ENCODE measurements around the gene GPN1.
A peak's percentile ranks its signal among the peaks of the same experiment; 100 is the strongest.
"Not testable (repeated sequence)": the region's sequence is repeated elsewhere in the genome, so short reads cannot be mapped to it uniquely, and the experiment has no call there.

The GPN1 gene

DNA sequence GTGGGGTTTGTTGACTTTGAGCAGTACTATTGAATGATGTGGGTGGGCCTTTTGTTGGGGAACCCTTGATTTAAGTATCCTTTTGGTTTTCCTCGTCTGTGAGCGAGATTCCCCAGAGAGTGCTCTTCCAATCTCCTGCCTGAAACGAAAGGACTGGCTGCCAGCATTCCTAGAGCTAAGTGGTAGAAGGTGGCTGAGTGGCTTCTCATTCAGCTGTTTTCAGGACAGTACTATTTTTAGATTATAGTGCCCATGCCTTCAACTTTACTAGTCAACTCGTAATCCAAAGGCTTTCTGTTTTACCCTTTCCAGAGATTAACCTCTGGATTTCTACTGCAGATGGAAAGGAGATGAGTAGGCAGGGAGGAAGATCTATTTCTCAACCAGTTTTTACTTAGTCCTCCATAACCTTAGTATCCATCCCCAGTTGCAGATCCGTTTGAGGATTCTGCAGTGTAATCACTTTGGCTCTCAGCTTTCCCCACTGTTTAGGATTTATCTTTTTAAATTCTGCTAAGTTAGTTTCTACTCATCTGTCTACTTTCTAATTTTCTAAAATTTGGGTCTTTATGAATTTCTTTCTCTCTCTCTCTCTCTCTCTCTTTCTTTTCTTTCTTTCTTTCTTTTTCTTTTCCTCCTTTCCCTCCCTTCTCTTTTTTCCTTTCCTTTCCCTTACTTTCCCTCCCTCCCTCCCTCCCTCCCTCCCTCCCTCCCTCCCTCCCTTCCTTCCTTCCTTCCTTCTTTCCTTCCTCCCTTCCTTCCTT is 44.1 kb downstream of the GPN1 start:
- DNase-seq = no peak

DNA sequence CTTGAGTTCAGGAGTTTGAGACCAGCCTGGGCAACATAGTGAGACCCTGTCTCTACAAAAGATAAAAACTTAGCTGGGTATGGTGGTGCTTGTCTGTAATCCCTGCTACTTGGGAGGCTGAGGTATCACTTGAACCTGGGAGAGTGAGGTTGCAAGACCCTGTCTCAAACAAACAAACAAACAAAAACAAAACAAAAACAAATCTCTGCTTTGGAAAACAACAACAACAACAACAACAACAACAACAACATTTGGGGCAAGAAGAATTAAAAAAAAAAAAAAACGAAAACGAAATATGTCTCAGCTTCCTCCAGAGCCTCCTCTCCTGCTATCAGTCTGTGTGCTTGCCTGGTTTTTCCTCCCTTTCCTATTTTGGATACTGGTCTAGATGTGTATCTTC is 51.7 kb downstream of the GPN1 start:
- DNase-seq = no peak

DNA sequence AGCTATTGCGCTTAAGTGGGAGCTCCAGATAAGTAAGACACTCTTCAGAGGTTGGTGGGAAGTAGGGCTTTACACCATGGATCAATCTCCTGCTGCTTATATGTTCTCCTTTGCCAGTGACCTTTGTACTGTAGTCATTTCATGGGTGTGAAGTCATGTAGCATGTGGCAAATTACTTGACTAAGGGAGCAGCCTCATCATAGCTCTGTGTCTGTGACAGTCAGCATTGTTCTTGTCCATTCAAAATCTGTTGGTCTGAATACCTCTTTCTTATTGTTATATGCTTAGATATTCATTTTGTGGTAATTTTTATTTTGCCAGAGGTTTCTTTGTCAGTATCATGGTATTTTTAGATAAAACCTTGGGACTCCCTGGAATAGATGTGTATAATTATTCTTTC is 53.0 kb downstream of the GPN1 start:
- DNase-seq = no peak

DNA sequence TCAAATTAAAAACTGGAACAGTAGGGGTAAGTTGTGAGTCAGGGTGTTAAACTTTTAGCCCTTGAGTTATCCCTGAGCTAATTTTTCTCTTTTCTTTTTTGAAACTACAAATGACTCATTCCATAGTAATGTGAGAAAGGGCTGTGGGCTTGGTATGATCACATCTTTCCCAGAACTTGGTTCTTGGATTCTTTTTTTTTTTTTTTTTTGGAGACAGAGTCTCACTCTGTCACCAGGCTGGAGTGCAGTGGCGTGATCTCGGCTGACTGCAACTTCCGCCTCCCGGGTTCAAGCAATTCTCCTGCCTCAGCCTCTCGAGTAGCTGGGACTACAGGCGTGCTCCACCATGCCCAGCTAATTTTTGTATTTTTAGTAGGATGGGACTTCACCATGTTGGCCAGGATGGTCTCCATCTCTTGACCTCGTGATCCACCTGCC is 53.5 kb downstream of the GPN1 start:
- DNase-seq = not testable (repeated sequence)

DNA sequence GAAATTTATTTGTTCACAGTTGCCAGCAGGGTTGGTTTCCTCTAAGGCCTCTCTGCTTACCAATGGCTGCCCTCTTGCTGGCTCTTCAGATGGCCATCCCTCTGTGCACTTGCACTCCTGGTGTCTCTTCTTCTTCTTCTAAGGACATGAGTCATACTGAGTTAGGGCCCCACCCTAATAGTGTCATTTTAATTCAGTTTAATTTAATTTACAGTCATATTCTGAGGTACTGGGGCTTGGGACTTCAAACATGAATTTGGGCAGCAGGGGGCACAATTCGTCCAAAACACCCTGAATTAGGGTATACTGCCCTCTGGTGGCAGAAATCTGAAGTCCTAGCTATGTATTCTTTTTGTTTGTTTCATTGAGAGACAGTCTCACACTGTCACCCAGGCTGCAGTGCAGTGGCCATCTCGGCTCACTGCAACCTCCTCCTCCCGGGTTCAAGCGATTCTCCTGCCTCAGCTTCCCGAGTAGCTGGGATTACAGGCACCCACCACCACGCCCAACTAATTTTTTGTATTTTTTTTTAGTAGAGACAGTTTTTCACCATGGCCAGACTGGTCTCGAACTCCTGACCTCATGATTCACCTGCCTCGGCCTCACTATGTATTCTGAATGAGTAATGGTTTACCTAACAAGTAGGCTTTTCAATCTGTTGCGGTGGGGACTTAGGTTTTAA is 54.7 kb downstream of the GPN1 start:
- peak; percentile 98 for DNase-seq

DNA sequence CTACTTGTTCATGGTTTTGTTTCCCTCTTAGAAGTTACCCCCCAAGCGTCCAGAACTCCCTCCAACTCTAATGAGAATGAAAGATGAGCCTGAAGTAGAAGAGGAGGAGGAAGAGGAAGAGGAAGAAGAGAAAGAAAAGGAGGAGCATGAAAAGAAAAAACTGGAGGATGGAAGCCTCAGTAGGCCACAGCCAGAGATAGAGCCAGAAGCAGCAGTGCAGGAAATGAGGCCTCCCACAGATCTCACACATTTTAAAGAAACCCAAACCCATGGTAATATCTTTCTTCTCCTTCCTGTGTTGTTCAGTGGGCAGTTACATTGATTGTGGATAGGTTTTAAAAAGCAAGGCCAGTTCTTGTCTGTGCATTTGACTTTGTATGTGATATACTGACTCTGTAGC is 56.2 kb downstream of the GPN1 start:
- DNase-seq = not testable (repeated sequence)

DNA sequence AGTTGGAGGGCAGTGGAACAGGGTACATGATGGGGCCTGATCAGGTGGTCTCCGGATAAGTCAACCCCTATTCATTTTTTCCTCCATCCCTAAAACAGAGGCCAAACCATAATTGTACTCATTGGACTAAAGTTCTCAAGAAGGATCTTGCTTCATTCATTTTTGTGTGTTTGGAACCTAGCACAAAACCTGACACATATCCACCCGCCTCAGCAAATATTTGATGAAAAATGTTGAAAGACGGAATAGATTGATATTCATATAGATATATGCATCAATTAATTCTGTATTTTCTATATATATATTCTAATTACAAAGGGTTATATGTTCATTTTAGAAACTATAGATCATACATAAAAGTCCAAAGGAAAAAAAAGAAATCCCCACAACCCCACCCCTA is 56.7 kb downstream of the GPN1 start:
- no peak for DNase-seq

DNA sequence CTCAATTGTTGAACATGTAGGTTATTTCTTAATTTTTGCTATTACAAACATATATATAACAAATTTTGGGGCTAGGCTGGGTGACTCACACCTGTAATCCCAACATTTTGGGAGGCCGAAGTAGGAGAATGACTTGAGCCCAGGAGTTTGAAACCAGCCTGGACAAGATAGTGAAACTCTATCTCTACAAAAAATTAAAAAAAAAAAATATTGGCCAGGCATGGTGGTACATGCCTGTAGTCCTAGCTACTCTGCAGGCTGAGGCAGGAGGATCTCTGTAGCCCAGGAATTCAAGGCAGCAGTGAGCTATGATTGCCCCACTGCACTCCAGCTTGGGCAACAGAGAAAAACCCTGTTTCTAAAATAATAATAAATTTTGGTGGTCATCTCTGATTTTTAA is 58.4 kb downstream of the GPN1 start:
- no peak for DNase-seq

DNA sequence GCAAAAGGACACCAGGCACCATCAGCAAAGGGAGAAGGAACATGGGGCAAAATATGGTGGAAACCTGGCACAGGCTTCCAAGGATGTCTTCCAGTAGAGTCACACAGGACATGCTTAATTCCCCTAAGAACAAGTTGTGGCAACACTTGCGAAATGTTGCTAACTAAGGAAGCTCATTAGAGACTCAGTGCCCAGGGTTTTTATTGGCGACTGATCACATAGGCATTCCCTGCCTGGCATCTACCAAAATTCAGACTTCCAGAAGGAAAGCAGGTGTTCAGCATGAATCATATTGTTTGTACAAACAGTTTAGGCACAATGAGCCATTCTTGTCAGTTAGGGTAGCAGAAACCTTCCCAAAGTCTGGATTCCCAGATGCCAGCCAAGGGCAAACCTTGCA is 60.6 kb downstream of the GPN1 start:
- DNase-seq = no peak

DNA sequence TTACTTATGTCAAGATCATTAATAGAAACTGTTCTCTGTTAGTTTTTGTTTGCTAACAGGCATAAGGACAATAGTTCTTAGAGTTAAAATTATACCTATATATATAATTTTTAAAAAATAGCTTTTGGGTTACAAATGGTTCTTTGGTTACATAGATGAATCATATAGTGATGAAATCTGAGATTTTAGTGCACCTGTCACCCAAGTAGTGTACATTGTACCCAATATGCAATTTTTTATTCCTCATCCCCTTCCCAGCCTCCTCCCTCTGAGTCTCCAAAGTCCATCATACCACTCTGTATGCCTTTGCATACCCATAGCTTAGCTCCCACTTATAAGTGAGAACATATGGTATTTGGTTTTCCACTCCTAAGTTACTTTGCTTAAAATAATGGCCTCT is 61.2 kb downstream of the GPN1 start:
- no peak for DNase-seq

DNA sequence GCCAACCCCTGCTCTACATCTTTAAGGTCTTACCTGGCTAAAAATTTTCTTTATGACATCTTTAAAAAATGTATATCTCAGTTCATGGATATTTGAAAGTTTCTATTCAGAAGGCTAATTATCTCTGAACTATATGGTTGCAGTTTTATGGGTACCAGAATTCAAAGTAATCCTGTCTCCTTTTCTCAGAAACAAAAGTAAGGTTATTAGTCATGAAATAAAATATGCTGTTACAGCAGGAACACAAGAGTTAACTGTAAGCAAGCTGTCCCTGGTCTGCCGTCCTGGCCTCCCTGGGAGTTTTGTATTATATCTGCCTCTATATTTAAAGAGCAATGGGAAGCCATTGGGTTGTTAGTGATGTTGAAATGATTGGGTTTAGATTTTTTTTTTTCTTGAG is 68.8 kb downstream of the GPN1 start:
- DNase-seq = no peak

Measured in hematopoietic multipotent progenitor cell treated with erythropoietin and hydrocortisone succinate and interleukin-3 and kit ligand, for 8 days (in vitro differentiated cells).